ENCODE data around the gene NTMT2. TPM values are rescaled to one million over a fixed set of nuclear protein-coding genes. Genes with fewer than 3 reads are reported as not detected.

Gene NTMT2
- total and polyA plus RNA-seq, 2 donors (not counting 1 experiment from before 2014, with no cell fraction given), result not detected

DNA sequence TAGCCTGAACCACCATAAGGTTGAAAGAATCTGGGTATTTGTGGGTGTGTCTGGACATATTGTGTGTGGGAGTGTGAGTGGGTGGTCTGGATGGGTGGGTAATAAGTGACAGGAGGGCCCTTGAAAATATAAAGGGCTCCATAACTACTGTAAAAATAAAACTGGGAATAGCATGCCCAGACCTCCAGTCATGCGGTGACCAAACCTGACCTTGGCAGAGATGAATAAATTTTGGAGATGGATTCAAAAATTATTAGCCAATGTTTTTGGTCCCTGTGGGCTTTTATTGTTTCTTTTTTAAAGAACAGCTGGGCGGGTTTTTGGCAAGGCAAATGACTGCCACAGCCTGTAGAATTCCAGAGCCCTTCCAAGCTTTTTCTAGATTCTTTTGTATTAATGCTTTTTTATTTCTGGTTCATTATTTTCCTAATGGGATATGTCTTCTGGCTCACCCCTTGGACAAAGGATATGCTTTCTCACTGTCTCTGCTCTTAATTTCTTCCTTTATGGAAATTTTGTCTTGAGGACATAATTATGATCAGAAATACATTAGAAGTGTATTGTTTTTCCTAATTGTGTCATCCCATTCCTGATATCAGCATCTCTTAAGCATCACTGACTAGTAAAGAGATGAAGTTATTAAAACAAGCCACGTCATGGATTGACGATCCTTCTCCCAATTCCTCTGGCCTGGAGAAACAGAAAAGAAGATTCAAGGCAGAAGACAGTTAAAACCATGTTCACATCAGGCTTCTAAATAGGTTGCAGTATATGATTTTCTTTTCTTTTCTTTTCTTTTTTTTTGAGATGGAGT lies 69.5 kb downstream of the NTMT2 start:
- CTCF ChIA-PET, result no interaction called here
- no peaks in the 10 kb centered on the region for H3K4me1 Mint-ChIP-seq
- POLR2A ChIA-PET, result no interaction called here
- intact Hi-C loops (cut with micrococcal nuclease), result no loop called here
- no peak for ATAC-seq (ENCODE audit: low read depth)
- WGBS (ENCODE audit: insufficient coverage), result 100% methylated on average over 1 of the region's 4 CpGs
- no peak overlapping the region for H3K27ac ChIP-seq (ENCODE audit: low read length in 2 of 2)
- no peaks in the 10 kb centered on the region for H3K4me1 ChIP-seq (ENCODE audit: control insufficient read depth in 2 of 2, insufficient read depth in 2 of 2, low read length in 2 of 2)
- no peaks in the 10 kb centered on the region for H4K20me1 ChIP-seq (ENCODE audit: control insufficient read depth, insufficient read depth, low read length, poor library complexity, severe bottlenecking)
- H3K4me2 ChIP-seq (replicated peaks; ENCODE audit: low read depth, low read length, poor library complexity, severe bottlenecking), result no peak overlapping the region
- H3K27me3 ChIP-seq (replicated peaks in 1 of 4; ENCODE audit: control extremely low read depth in 1 of 4, control insufficient read depth in 3 of 4, insufficient read depth in 4 of 4, low read length in 3 of 4), result peaks cover 0 to 2% (median 0%) of the 10 kb centered on the region in 4 experiments
- H3K4me3 Mint-ChIP-seq, result no peak overlapping the region
- H3K9ac ChIP-seq (ENCODE audit: low read length), result no peak overlapping the region
- peaks cover 16% of the 10 kb centered on the region for H3K27me3 Mint-ChIP-seq
- no peaks in the 10 kb centered on the region for H3K36me3 ChIP-seq (replicated peaks in 1 of 2; ENCODE audit: control extremely low read depth in 1 of 2, control insufficient read depth in 1 of 2, extremely low read depth in 1 of 2, insufficient read depth in 2 of 2, low read length in 1 of 2)
- no peak overlapping the region for H3K27ac Mint-ChIP-seq
- no peaks in the 10 kb centered on the region for H3K9me3 ChIP-seq (ENCODE audit: control extremely low read depth in 1 of 3, control insufficient read depth in 2 of 3, insufficient read depth in 1 of 3, low read length in 2 of 3)
- H3K79me2 ChIP-seq (ENCODE audit: control insufficient read depth, insufficient read depth, low read length), result no peaks in the 10 kb centered on the region
- no peak for TF ChIP-seq CTCF (IDR thresholded peaks at IDR 0.05)
- no peak for TF ChIP-seq EZH2 (IDR thresholded peaks at IDR 0.05; ENCODE audit: borderline replicate concordance, insufficient read depth, low read depth, low read length, poor library complexity, severe bottlenecking)
- H3K4me3 ChIP-seq (ENCODE audit: control extremely low read depth in 1 of 5, extremely low read depth in 1 of 5, insufficient read depth in 1 of 5, low read depth in 2 of 5, low read length in 4 of 5), result no peak overlapping the region
- no peak overlapping the region for H2AFZ ChIP-seq (ENCODE audit: insufficient read depth, low read depth, low read length, poor library complexity, severe bottlenecking)
- DNase-seq, result no peak
- H3K9me3 Mint-ChIP-seq (ENCODE audit: insufficient read depth), result no peaks in the 10 kb centered on the region

GRCh38 chr1:170217517-170218256 lies 71.9 kb downstream of the NTMT2 start:
- no peaks in the 10 kb centered on the region for H3K79me2 ChIP-seq (ENCODE audit: control insufficient read depth, insufficient read depth, low read length)
- no peak overlapping the region for H3K4me3 ChIP-seq (ENCODE audit: control extremely low read depth in 1 of 5, extremely low read depth in 1 of 5, insufficient read depth in 1 of 5, low read depth in 2 of 5, low read length in 4 of 5)
- H3K4me3 Mint-ChIP-seq, result no peak overlapping the region
- no peaks in the 10 kb centered on the region for H3K4me1 Mint-ChIP-seq
- intact Hi-C loops (cut with micrococcal nuclease), result no loop called here
- no peak overlapping the region for H3K9ac ChIP-seq (ENCODE audit: low read length)
- no peak overlapping the region for H3K27ac Mint-ChIP-seq
- no peak for TF ChIP-seq EZH2 (IDR thresholded peaks at IDR 0.05; ENCODE audit: borderline replicate concordance, insufficient read depth, low read depth, low read length, poor library complexity, severe bottlenecking)
- no peak for TF ChIP-seq CTCF (IDR thresholded peaks at IDR 0.05)
- H4K20me1 ChIP-seq (ENCODE audit: control insufficient read depth, insufficient read depth, low read length, poor library complexity, severe bottlenecking), result no peaks in the 10 kb centered on the region
- WGBS (ENCODE audit: insufficient coverage), result 71% methylated on average over 1 of the region's 5 CpGs
- no peaks in the 10 kb centered on the region for H3K4me1 ChIP-seq (ENCODE audit: control insufficient read depth in 2 of 2, insufficient read depth in 2 of 2, low read length in 2 of 2)
- no peak overlapping the region for H2AFZ ChIP-seq (ENCODE audit: insufficient read depth, low read depth, low read length, poor library complexity, severe bottlenecking)
- no peaks in the 10 kb centered on the region for H3K9me3 ChIP-seq (ENCODE audit: control extremely low read depth in 1 of 3, control insufficient read depth in 2 of 3, insufficient read depth in 1 of 3, low read length in 2 of 3)
- H3K9me3 Mint-ChIP-seq (ENCODE audit: insufficient read depth), result no peaks in the 10 kb centered on the region
- peaks cover 12% of the 10 kb centered on the region for H3K27me3 Mint-ChIP-seq
- no peak overlapping the region for H3K27ac ChIP-seq (ENCODE audit: low read length in 2 of 2)
- CTCF ChIA-PET, result no interaction called here
- H3K36me3 ChIP-seq (replicated peaks in 1 of 2; ENCODE audit: control extremely low read depth in 1 of 2, control insufficient read depth in 1 of 2, extremely low read depth in 1 of 2, insufficient read depth in 2 of 2, low read length in 1 of 2), result no peaks in the 10 kb centered on the region
- ATAC-seq (ENCODE audit: low read depth) (no peak), DNase-seq (no peak)
- peaks cover 0 to 2% (median 0%) of the 10 kb centered on the region in 4 experiments for H3K27me3 ChIP-seq (replicated peaks in 1 of 4; ENCODE audit: control extremely low read depth in 1 of 4, control insufficient read depth in 3 of 4, insufficient read depth in 4 of 4, low read length in 3 of 4)
- no peak overlapping the region for H3K4me2 ChIP-seq (replicated peaks; ENCODE audit: low read depth, low read length, poor library complexity, severe bottlenecking)
- POLR2A ChIA-PET, result no interaction called here
